HL-60/S4 treated with retinoic acid at 250 ng/mL for 4 days and 3 days (cell line): Measurements from ENCODE around the gene TRIB2.

Source experiments
- in situ Hi-C: fragments of 300-500 bp; cut with MboI; formaldehyde crosslinking; loops from 2 replicates; pipeline ENCODE4 v1.7.0; 2022; ENCODE audit warnings: low sequenced_read_pairs

TRIB2 gene

GRCh38 chr2:12737738-12738485, 21.2 kb downstream of the TRIB2 start:
- in situ Hi-C loops = no loop called here

GRCh38 chr2:12739721-12740254, 23.1 kb downstream of the TRIB2 start:
- in situ Hi-C loops = no loop called here

- in situ Hi-C loops = no loop called here
Measured at GRCh38 chr2:12741380-12741779, 24.6 kb downstream of the TRIB2 start.

GRCh38 chr2:12742891-12743290, 26.2 kb downstream of the TRIB2 start:
- in situ Hi-C loops = no loop called here

- in situ Hi-C loops = no loop called here
Measured at GRCh38 chr2:12750166-12750905, 33.6 kb downstream of the TRIB2 start.

- in situ Hi-C loops = no loop called here
Measured at GRCh38 chr2:12754643-12755042, 37.9 kb downstream of the TRIB2 start.

GRCh38 chr2:12755384-12755783, 38.6 kb downstream of the TRIB2 start:
- in situ Hi-C loops = no loop called here

- in situ Hi-C loops = no loop called here
Measured at GRCh38 chr2:12759248-12759647, 42.5 kb downstream of the TRIB2 start.

GRCh38 chr2:12761104-12761503, 44.4 kb downstream of the TRIB2 start:
- in situ Hi-C loops = no loop called here

- in situ Hi-C loops = no loop called here
Measured at GRCh38 chr2:12762337-12762736, 45.6 kb downstream of the TRIB2 start.

GRCh38 chr2:12762976-12763375, 46.2 kb downstream of the TRIB2 start:
- in situ Hi-C loops = no loop called here

- in situ Hi-C loops = no loop called here
Measured at GRCh38 chr2:12763486-12763885, 46.8 kb downstream of the TRIB2 start.

GRCh38 chr2:12764075-12764730, 47.5 kb downstream of the TRIB2 start:
- in situ Hi-C loops = no loop called here

- in situ Hi-C loops = no loop called here
Measured at GRCh38 chr2:12764849-12765605, 48.3 kb downstream of the TRIB2 start.

GRCh38 chr2:12766421-12766879, 49.7 kb downstream of the TRIB2 start:
- in situ Hi-C loops = no loop called here

GRCh38 chr2:12767541-12767940, 50.8 kb downstream of the TRIB2 start:
- in situ Hi-C loops = no loop called here

GRCh38 chr2:12767996-12768624, 51.4 kb downstream of the TRIB2 start:
- in situ Hi-C loops = no loop called here

- in situ Hi-C loops = no loop called here
Measured at GRCh38 chr2:12769492-12770105, 52.9 kb downstream of the TRIB2 start.

GRCh38 chr2:12770300-12770968, 53.7 kb downstream of the TRIB2 start:
- in situ Hi-C loops = no loop called here
